GM18517 (cell line): Measurements from ENCODE around the gene SIX1.

Experiments used
- ATAC-seq: cut with Tn5 transposase; IDR thresholded peaks from one replicate; pipeline ENCODE4 v1.9.1; 2021; ENCODE audit warnings: mild to moderate bottlenecking, moderate library complexity; ENCODE audit not compliant: unreplicated experiment

Gene SIX1

GRCh38 chr14:60648934-60649874, at the start of gene SIX1:
SIX1 (minus strand) TSS chr14:60649477; CDS start chr14:60649189, 288 bp downstream.
- no peak for ATAC-seq

- ATAC-seq: no peak
Observed at GRCh38 chr14:60695327-60695726, 46.0 kb upstream of the SIX1 start.

GRCh38 chr14:60691383-60692113, 42.3 kb upstream of the SIX1 start:
- ATAC-seq: no peak

- ATAC-seq: no peak
Observed at GRCh38 chr14:60686865-60687264, 37.6 kb upstream of the SIX1 start.

- no peak for ATAC-seq
Observed at GRCh38 chr14:60684203-60684602, 34.9 kb upstream of the SIX1 start.

GRCh38 chr14:60681271-60681670, 32.0 kb upstream of the SIX1 start:
- no peak for ATAC-seq

- ATAC-seq: no peak
Observed at GRCh38 chr14:60680511-60680910, 31.2 kb upstream of the SIX1 start.

GRCh38 chr14:60679566-60680258, 30.4 kb upstream of the SIX1 start:
- ATAC-seq: no peak

- ATAC-seq: no peak
Observed at GRCh38 chr14:60677701-60678100, 28.4 kb upstream of the SIX1 start.

GRCh38 chr14:60670989-60671388, 21.7 kb upstream of the SIX1 start:
- ATAC-seq: no peak

GRCh38 chr14:60668431-60669112, 19.3 kb upstream of the SIX1 start:
- no peak for ATAC-seq

GRCh38 chr14:60665177-60665550, 15.9 kb upstream of the SIX1 start:
- ATAC-seq: no peak

GRCh38 chr14:60662982-60663381, 13.7 kb upstream of the SIX1 start:
- ATAC-seq: no peak

GRCh38 chr14:60661721-60662120, 12.4 kb upstream of the SIX1 start:
- ATAC-seq: no peak

GRCh38 chr14:60658909-60659585, 9.8 kb upstream of the SIX1 start:
- no peak for ATAC-seq

- ATAC-seq: no peak
Observed at GRCh38 chr14:60658211-60658690, 9.0 kb upstream of the SIX1 start.

- ATAC-seq: no peak
Observed at GRCh38 chr14:60657456-60658210, 8.4 kb upstream of the SIX1 start.

GRCh38 chr14:60656686-60657455, 7.6 kb upstream of the SIX1 start:
- ATAC-seq: peak; percentile 67
